Activated T-helper 17 cell treated with anti-CD3 and anti-CD28 coated beads, Interleukin-2, amount 50 U/mL, for 72 hours (primary cell): Measurements from ENCODE around the gene FSTL4. TPM values are rescaled to one million over a fixed set of nuclear protein-coding genes. Genes with fewer than 3 reads are reported as not detected.

ENCODE experiments used
- ATAC-seq: fragments of 150-1000 bp; cut with Tn5 transposase; replicated peaks from 2 replicates; pipeline ENCODE4 v1.10.0; 2021; ENCODE audit warnings: mild to moderate bottlenecking, moderate library complexity
- H3K27ac Mint-ChIP-seq: one replicate; pipeline ENCODE4 v1.8.0; 2022; ENCODE audit warnings: mixed read lengths
- H3K27me3 Mint-ChIP-seq: one replicate; pipeline ENCODE4 v1.8.0; 2022; ENCODE audit warnings: mixed read lengths
- H3K36me3 Mint-ChIP-seq: one replicate; pipeline ENCODE4 v1.8.0; 2022; ENCODE audit warnings: low read depth, mild to moderate bottlenecking, mixed read lengths
- H3K4me1 Mint-ChIP-seq: one replicate; pipeline ENCODE4 v1.8.0; 2022; ENCODE audit warnings: mixed read lengths
- H3K4me3 Mint-ChIP-seq: one replicate; pipeline ENCODE4 v1.8.0; 2022; ENCODE audit warnings: mild to moderate bottlenecking, mixed read lengths
- H3K9me3 Mint-ChIP-seq: one replicate; pipeline ENCODE4 v1.8.0; 2022; ENCODE audit warnings: mixed read lengths
- total RNA-seq, 2 donors: library from RNA; stranded (reverse); gene quantifications; one replicate each; pipeline ENCODE4 v1.2.3, GENCODE V29; 2022

The FSTL4 gene
- total RNA-seq, 2 donors from 2014 or later = 0.24 TPM; not detected in 1

GRCh38 chr5:133324926-133325325, 287.4 kb downstream of the FSTL4 start:
- Mint-ChIP-seq H3K9me3 (no peaks in the 10 kb centered on the region), H3K4me1 (peaks cover 6% of the 10 kb centered on the region), H3K4me3 (no peak overlapping the region), H3K27ac (no peak overlapping the region), H3K36me3 (peaks cover 8% of the 10 kb centered on the region), H3K27me3 (no peaks in the 10 kb centered on the region)
- no peak for ATAC-seq

- H3K4me3 Mint-ChIP-seq = no peak overlapping the region
- H3K36me3 Mint-ChIP-seq = peaks cover 8% of the 10 kb centered on the region
- H3K4me1 Mint-ChIP-seq = peaks cover 6% of the 10 kb centered on the region
- H3K9me3 Mint-ChIP-seq = no peaks in the 10 kb centered on the region
- no peak overlapping the region for H3K27ac Mint-ChIP-seq
- ATAC-seq = no peak
- H3K27me3 Mint-ChIP-seq = no peaks in the 10 kb centered on the region
These were observed 288.6 kb downstream of the FSTL4 start for GRCh38 chr5:133323494-133324457.

- H3K27me3 Mint-ChIP-seq = no peaks in the 10 kb centered on the region
- peak overlapping the region; percentile 82 for H3K27ac Mint-ChIP-seq
- no peak for ATAC-seq
- H3K4me1 Mint-ChIP-seq = peaks cover 6% of the 10 kb centered on the region
- H3K9me3 Mint-ChIP-seq = no peaks in the 10 kb centered on the region
- peak overlapping the region; percentile 3 for H3K4me3 Mint-ChIP-seq
- H3K36me3 Mint-ChIP-seq = peaks cover 8% of the 10 kb centered on the region
These were observed 289.6 kb downstream of the FSTL4 start for GRCh38 chr5:133322743-133323142.

GRCh38 chr5:133321833-133322420, 290.4 kb downstream of the FSTL4 start:
- peak; percentile 91 for ATAC-seq
- Mint-ChIP-seq H3K4me1 (peaks cover 6% of the 10 kb centered on the region), H3K4me3 (peak overlapping the region; percentile 3), H3K27me3 (no peaks in the 10 kb centered on the region), H3K36me3 (peaks cover 8% of the 10 kb centered on the region), H3K27ac (peak overlapping the region; percentile 82), H3K9me3 (no peaks in the 10 kb centered on the region)

- ATAC-seq = no peak
- Mint-ChIP-seq H3K27me3 (no peaks in the 10 kb centered on the region), H3K36me3 (peaks cover 8% of the 10 kb centered on the region), H3K4me3 (peak overlapping the region; percentile 3), H3K4me1 (peaks cover 6% of the 10 kb centered on the region), H3K27ac (peak overlapping the region; percentile 82), H3K9me3 (no peaks in the 10 kb centered on the region)
These were observed 291.0 kb downstream of the FSTL4 start for GRCh38 chr5:133321286-133321832.

GRCh38 chr5:133319905-133320520, 292.3 kb downstream of the FSTL4 start:
- no peak overlapping the region for H3K4me3 Mint-ChIP-seq
- peaks cover 8% of the 10 kb centered on the region for H3K36me3 Mint-ChIP-seq
- peaks cover 6% of the 10 kb centered on the region for H3K4me1 Mint-ChIP-seq
- no peaks in the 10 kb centered on the region for H3K9me3 Mint-ChIP-seq
- no peak for ATAC-seq
- no peaks in the 10 kb centered on the region for H3K27me3 Mint-ChIP-seq
- no peak overlapping the region for H3K27ac Mint-ChIP-seq

- Mint-ChIP-seq H3K4me3 (no peak overlapping the region), H3K9me3 (no peaks in the 10 kb centered on the region), H3K36me3 (peaks cover 8% of the 10 kb centered on the region), H3K27ac (no peak overlapping the region), H3K27me3 (no peaks in the 10 kb centered on the region), H3K4me1 (peaks cover 6% of the 10 kb centered on the region)
- ATAC-seq = no peak
These were observed 293.1 kb downstream of the FSTL4 start for GRCh38 chr5:133319244-133319643.

- no peak overlapping the region for H3K27ac Mint-ChIP-seq
- no peak for ATAC-seq
- no peaks in the 10 kb centered on the region for H3K27me3 Mint-ChIP-seq
- H3K9me3 Mint-ChIP-seq = no peaks in the 10 kb centered on the region
- H3K4me1 Mint-ChIP-seq = peaks cover 6% of the 10 kb centered on the region
- peaks cover 8% of the 10 kb centered on the region for H3K36me3 Mint-ChIP-seq
- no peak overlapping the region for H3K4me3 Mint-ChIP-seq
These were observed 294.8 kb downstream of the FSTL4 start for GRCh38 chr5:133317558-133317957.

GRCh38 chr5:133316346-133317343, 295.7 kb downstream of the FSTL4 start:
- Mint-ChIP-seq H3K27me3 (no peaks in the 10 kb centered on the region), H3K27ac (no peak overlapping the region), H3K4me1 (no peaks in the 10 kb centered on the region), H3K36me3 (no peaks in the 10 kb centered on the region), H3K9me3 (no peaks in the 10 kb centered on the region), H3K4me3 (no peak overlapping the region)
- no peak for ATAC-seq

GRCh38 chr5:133314086-133314485, 298.3 kb downstream of the FSTL4 start:
- Mint-ChIP-seq H3K4me3 (no peak overlapping the region), H3K36me3 (no peaks in the 10 kb centered on the region), H3K27me3 (no peaks in the 10 kb centered on the region), H3K4me1 (no peaks in the 10 kb centered on the region), H3K9me3 (no peaks in the 10 kb centered on the region), H3K27ac (no peak overlapping the region)
- ATAC-seq = no peak

GRCh38 chr5:133311176-133311575, 301.2 kb downstream of the FSTL4 start:
- Mint-ChIP-seq H3K4me3 (no peak overlapping the region), H3K27ac (no peak overlapping the region), H3K27me3 (no peaks in the 10 kb centered on the region), H3K4me1 (no peaks in the 10 kb centered on the region), H3K9me3 (no peaks in the 10 kb centered on the region), H3K36me3 (no peaks in the 10 kb centered on the region)
- ATAC-seq = no peak

GRCh38 chr5:133309984-133310621, 302.2 kb downstream of the FSTL4 start:
- H3K9me3 Mint-ChIP-seq = no peaks in the 10 kb centered on the region
- no peaks in the 10 kb centered on the region for H3K4me1 Mint-ChIP-seq
- H3K27me3 Mint-ChIP-seq = no peaks in the 10 kb centered on the region
- no peak overlapping the region for H3K4me3 Mint-ChIP-seq
- ATAC-seq = no peak
- H3K27ac Mint-ChIP-seq = no peak overlapping the region
- H3K36me3 Mint-ChIP-seq = no peaks in the 10 kb centered on the region

GRCh38 chr5:133309166-133309795, 303.1 kb downstream of the FSTL4 start:
- H3K27me3 Mint-ChIP-seq = no peaks in the 10 kb centered on the region
- H3K36me3 Mint-ChIP-seq = no peaks in the 10 kb centered on the region
- ATAC-seq = no peak
- H3K27ac Mint-ChIP-seq = no peak overlapping the region
- no peak overlapping the region for H3K4me3 Mint-ChIP-seq
- no peaks in the 10 kb centered on the region for H3K4me1 Mint-ChIP-seq
- H3K9me3 Mint-ChIP-seq = no peaks in the 10 kb centered on the region
